Parathyroid adenoma (tissue), 2 donors: ENCODE results near the gene CDR2.

ENCODE experiments used
- H2AFZ ChIP-seq: fragments of 300-600 bp; sonication (generic); one replicate; pipeline ENCODE4 v1.7.0; 2017; ENCODE audit warnings: antibody characterized with exemption, mild to moderate bottlenecking
- H3K27ac ChIP-seq: fragments of 300-600 bp; sonication (generic); one replicate; pipeline ENCODE4 v1.7.0; 2017
- H3K27me3 ChIP-seq: fragments of 300-600 bp; sonication (generic); one replicate; pipeline ENCODE4 v1.7.0; 2017; ENCODE audit warnings: low read length; ENCODE audit not compliant: control insufficient read depth, insufficient read depth
- H3K36me3 ChIP-seq: fragments of 300-600 bp; sonication (generic); one replicate; pipeline ENCODE4 v1.7.0; 2017; ENCODE audit warnings: low read length; ENCODE audit not compliant: control insufficient read depth, insufficient read depth
- H3K4me1 ChIP-seq: fragments of 300-600 bp; sonication (generic); one replicate; pipeline ENCODE4 v1.7.0; 2017; ENCODE audit warnings: control low read depth
- H3K4me2 ChIP-seq: fragments of 300-600 bp; sonication (generic); one replicate; pipeline ENCODE4 v1.7.0; 2017; ENCODE audit warnings: low read length
- H3K4me3 ChIP-seq: fragments of 300-600 bp; sonication (generic); one replicate; pipeline ENCODE4 v1.7.0; 2017; ENCODE audit warnings: low read depth, low read length
- H3K79me2 ChIP-seq: fragments of 300-600 bp; sonication (generic); one replicate; pipeline ENCODE4 v1.7.0; 2017; ENCODE audit warnings: control low read depth
- H3K9ac ChIP-seq: fragments of 300-600 bp; sonication (generic); one replicate; pipeline ENCODE4 v1.7.0; 2017; ENCODE audit warnings: mild to moderate bottlenecking
- H3K9me3 ChIP-seq: fragments of 300-600 bp; sonication (generic); one replicate; pipeline ENCODE4 v1.7.0; 2017; ENCODE audit warnings: low read length; ENCODE audit not compliant: control insufficient read depth
- TF ChIP-seq, protein P1 (sequence below): fragments of 300-600 bp; sonication (generic); IDR thresholded peaks from one replicate; pipeline ENCODE4 v1.7.0; 2017; ENCODE audit warnings: antibody characterized with exemption, mild to moderate bottlenecking
- donor health status: primary hyperparathyroidism.

CDR2 gene

DNA sequence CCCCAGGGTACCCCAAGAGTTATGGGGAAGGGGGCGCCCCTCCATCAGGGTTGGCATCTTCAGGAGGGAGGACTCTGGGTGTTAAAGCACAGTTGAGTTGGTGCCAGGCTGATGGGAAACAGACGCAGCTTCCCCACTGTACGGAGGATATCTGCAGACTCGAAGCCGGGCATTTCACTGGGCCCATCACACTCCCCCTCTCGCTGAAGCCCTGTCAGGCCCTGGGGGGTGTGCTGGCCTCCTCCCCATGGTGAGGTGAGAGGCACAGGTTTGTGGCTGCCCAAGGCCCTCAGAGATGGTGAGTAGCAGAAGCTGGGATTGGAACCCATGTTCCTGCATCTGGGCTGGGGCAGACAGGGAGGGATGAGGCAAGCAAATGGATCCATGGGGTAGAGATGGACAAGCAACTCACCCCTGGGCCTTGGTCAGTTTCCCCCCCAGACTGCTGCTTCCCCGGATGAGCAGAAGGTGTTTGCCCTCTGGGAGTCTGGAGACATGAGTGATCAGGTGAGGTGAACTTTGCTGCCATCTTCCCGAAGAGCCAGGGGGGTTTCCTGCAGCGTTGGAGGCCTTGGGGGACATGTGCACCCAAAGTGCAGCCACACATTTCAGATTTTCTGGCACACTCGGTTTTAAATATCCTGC, 46.2 kb downstream of the CDR2 start:
- no peak overlapping the region for H3K4me3 ChIP-seq
- no peaks in the 10 kb centered on the region for H3K27me3 ChIP-seq
- no peak overlapping the region for H3K27ac ChIP-seq
- H3K9ac ChIP-seq, result no peak overlapping the region
- no peaks in the 10 kb centered on the region for H3K4me1 ChIP-seq
- no peaks in the 10 kb centered on the region for H3K36me3 ChIP-seq
- H2AFZ ChIP-seq, result no peak overlapping the region
- no peak overlapping the region for H3K4me2 ChIP-seq
- no peaks in the 10 kb centered on the region for H3K9me3 ChIP-seq
- H3K79me2 ChIP-seq, result peaks cover 18% of the 10 kb centered on the region
- TF ChIP-seq, protein P1, sequence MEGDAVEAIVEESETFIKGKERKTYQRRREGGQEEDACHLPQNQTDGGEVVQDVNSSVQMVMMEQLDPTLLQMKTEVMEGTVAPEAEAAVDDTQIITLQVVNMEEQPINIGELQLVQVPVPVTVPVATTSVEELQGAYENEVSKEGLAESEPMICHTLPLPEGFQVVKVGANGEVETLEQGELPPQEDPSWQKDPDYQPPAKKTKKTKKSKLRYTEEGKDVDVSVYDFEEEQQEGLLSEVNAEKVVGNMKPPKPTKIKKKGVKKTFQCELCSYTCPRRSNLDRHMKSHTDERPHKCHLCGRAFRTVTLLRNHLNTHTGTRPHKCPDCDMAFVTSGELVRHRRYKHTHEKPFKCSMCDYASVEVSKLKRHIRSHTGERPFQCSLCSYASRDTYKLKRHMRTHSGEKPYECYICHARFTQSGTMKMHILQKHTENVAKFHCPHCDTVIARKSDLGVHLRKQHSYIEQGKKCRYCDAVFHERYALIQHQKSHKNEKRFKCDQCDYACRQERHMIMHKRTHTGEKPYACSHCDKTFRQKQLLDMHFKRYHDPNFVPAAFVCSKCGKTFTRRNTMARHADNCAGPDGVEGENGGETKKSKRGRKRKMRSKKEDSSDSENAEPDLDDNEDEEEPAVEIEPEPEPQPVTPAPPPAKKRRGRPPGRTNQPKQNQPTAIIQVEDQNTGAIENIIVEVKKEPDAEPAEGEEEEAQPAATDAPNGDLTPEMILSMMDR, result no peak

DNA sequence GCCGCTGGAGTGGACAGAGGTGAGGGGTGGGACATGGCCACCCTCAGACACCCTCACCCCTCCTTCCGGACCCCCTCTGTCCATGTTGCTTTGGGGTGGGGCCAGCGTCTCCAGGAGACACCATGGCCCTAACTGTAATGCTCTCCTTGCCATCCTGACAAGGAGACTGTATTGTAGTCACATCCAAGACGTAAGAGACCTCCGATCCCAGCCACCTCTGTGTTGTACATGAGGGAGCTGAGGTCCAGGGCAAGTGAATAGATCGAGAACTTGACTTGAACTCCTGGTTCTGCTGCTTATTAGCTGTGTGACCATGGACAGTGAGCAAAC, 47.0 kb downstream of the CDR2 start:
- H3K36me3 ChIP-seq, result no peaks in the 10 kb centered on the region
- H3K4me1 ChIP-seq, result no peaks in the 10 kb centered on the region
- H3K4me2 ChIP-seq, result no peak overlapping the region
- H2AFZ ChIP-seq, result no peak overlapping the region
- no peaks in the 10 kb centered on the region for H3K27me3 ChIP-seq
- TF ChIP-seq, protein P1, result no peak
- no peaks in the 10 kb centered on the region for H3K9me3 ChIP-seq
- H3K27ac ChIP-seq, result no peak overlapping the region
- no peak overlapping the region for H3K4me3 ChIP-seq
- no peak overlapping the region for H3K9ac ChIP-seq
- peaks cover 21% of the 10 kb centered on the region for H3K79me2 ChIP-seq

DNA sequence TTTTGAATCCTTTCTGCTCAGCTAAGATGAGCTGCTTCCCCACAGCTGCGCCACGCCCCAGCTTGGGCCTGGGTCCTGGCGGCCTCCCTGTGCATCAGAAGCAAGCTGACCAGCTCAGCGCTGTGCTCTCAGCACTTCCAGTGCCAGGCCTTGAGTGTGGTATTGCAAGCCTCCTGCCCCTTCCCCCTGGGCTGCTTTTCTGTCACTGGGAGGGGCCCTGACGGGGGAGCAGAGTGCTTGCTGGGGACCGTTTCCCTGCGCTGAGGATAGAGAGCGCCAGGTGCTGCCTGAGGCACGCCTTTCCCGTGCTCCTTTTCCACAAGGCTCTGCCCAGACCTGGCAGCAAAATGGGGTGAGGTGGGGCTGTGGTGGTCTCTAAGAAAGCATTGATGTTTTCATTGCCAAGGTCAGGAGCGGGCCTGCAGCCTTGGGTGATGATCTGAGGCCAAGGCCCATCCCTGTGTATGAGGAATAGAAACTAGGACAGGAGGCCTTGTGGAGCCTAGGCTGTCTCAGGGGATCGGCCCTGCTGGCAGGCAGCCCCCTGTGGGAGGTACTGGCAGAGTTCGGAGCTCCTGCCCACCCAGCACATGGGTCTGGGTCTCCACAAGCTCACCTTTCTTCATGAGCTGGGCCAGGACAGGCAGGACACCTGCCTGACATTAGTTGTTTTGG, 47.5 kb downstream of the CDR2 start:
- no peaks in the 10 kb centered on the region for H3K36me3 ChIP-seq
- H3K9me3 ChIP-seq, result no peaks in the 10 kb centered on the region
- peaks cover 24% of the 10 kb centered on the region for H3K79me2 ChIP-seq
- H3K9ac ChIP-seq, result no peak overlapping the region
- no peak overlapping the region for H3K4me3 ChIP-seq
- TF ChIP-seq, protein P1, result no peak
- H3K4me1 ChIP-seq, result no peaks in the 10 kb centered on the region
- H3K27ac ChIP-seq, result no peak overlapping the region
- H2AFZ ChIP-seq, result no peak overlapping the region
- no peak overlapping the region for H3K4me2 ChIP-seq
- H3K27me3 ChIP-seq, result no peaks in the 10 kb centered on the region

DNA sequence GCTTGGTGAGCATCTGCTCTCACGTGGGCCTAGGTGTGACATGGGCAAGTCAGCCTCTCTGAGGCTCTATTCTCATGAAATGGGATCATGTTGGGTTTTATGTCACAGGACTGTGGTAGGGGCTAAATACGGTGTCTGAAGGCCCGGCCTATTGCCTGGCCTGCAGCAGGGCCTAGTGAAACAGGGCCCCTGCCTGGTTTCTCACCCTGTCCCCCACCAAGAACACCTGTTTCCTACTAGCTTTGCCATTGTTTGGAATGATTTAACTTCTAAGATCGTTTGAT, 48.1 kb downstream of the CDR2 start:
- no peaks in the 10 kb centered on the region for H3K9me3 ChIP-seq
- no peaks in the 10 kb centered on the region for H3K27me3 ChIP-seq
- H3K36me3 ChIP-seq, result no peaks in the 10 kb centered on the region
- H2AFZ ChIP-seq, result no peak overlapping the region
- H3K4me3 ChIP-seq, result no peak overlapping the region
- no peak overlapping the region for H3K27ac ChIP-seq
- no peak overlapping the region for H3K4me2 ChIP-seq
- no peaks in the 10 kb centered on the region for H3K4me1 ChIP-seq
- TF ChIP-seq, protein P1, result no peak
- peaks cover 30% of the 10 kb centered on the region for H3K79me2 ChIP-seq
- H3K9ac ChIP-seq, result no peak overlapping the region
